Esophagus squamous epithelium (tissue), 4 donors: Measurements from ENCODE around the gene CHST8.

ENCODE experiments used
- CTCF ChIP-seq, 6 experiments: fragments of 450-650 bp in 4 of 6; fragments of 200-600 bp in 2 of 6; sonication (generic) in 2 of 6; IDR thresholded peaks; one replicate each; pipeline ENCODE4 v1.5.1; 2016 to 2019; ENCODE audit warnings: antibody characterized with exemption in 6 of 6, mild to moderate bottlenecking in 4 of 6, moderate library complexity in 4 of 6
- POLR2A ChIP-seq, 4 donors: fragments of 450-650 bp; IDR thresholded peaks; one replicate each; pipeline ENCODE4 v1.6.1; 2017; ENCODE audit warnings: antibody characterized with exemption in 4 of 4, mild to moderate bottlenecking in 4 of 4, moderate library complexity in 3 of 4

DNA sequence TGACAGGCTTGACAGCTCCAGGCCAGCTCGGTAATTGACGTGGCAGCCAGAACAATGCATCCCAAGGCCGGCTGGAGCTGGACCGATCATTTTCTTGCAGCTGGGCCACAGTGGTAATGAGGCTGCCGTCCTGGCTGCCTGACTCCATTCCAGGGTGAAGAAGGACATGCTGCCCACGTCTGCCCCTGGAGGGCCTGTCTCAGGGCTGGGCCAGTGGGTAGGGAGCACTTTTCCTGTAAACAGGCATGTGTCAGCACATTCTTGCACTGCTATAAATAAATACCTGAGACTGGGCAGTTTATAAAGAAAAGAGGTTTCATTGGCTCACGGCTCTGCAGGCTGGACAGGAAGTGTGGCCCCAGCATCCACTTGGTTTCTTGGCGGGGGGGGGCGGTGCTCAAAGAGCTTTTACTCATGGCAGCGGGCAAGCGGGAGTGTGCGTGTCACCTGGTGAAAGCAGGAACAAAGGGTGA lies 136.8 kb downstream of the CHST8 start:
- TF ChIP-seq POLR2A (IDR thresholded peaks at IDR 0.05) (no peak), CTCF (IDR thresholded peaks at IDR 0.05) (no peak)
